Muscle layer of colon (tissue), 2 donors: ENCODE data around the gene PACS1.
"Not testable (repeated sequence)": the region's sequence is repeated elsewhere in the genome, so short reads cannot be mapped to it uniquely, and the experiment has no call there.

Source experiments
- H3K27ac ChIP-seq: one replicate; pipeline ENCODE4 v1.7.0; 2013; ENCODE audit warnings: low read depth, mild to moderate bottlenecking, low read length, moderate library complexity
- H3K27me3 ChIP-seq, 2 donors: one replicate each; pipeline ENCODE4 v1.7.0; 2013; ENCODE audit warnings: low read length in 2 of 2, mild to moderate bottlenecking in 2 of 2; ENCODE audit not compliant: insufficient read depth in 2 of 2, control insufficient read depth in 1 of 2
- H3K36me3 ChIP-seq: one replicate; pipeline ENCODE4 v1.7.0; 2013; ENCODE audit warnings: mild to moderate bottlenecking, low read length; ENCODE audit not compliant: insufficient read depth
- H3K4me1 ChIP-seq: one replicate; pipeline ENCODE4 v1.7.0; 2013; ENCODE audit warnings: mild to moderate bottlenecking, low read length; ENCODE audit not compliant: insufficient read depth
- H3K4me3 ChIP-seq, 2 donors: one replicate each; pipeline ENCODE4 v1.7.0; 2013; ENCODE audit warnings: low read length in 2 of 2, low read depth in 1 of 2, mild to moderate bottlenecking in 1 of 2, moderate library complexity in 1 of 2
- H3K9ac ChIP-seq: one replicate; pipeline ENCODE4 v1.7.0; 2013; ENCODE audit warnings: low read length
- H3K9me3 ChIP-seq: one replicate; pipeline ENCODE4 v1.7.0; 2013; ENCODE audit warnings: mild to moderate bottlenecking, low read length
- donor health status: abdominal sarcoma.
- donor health status: Adenocarcinoma of cecum.

PACS1 gene

DNA sequence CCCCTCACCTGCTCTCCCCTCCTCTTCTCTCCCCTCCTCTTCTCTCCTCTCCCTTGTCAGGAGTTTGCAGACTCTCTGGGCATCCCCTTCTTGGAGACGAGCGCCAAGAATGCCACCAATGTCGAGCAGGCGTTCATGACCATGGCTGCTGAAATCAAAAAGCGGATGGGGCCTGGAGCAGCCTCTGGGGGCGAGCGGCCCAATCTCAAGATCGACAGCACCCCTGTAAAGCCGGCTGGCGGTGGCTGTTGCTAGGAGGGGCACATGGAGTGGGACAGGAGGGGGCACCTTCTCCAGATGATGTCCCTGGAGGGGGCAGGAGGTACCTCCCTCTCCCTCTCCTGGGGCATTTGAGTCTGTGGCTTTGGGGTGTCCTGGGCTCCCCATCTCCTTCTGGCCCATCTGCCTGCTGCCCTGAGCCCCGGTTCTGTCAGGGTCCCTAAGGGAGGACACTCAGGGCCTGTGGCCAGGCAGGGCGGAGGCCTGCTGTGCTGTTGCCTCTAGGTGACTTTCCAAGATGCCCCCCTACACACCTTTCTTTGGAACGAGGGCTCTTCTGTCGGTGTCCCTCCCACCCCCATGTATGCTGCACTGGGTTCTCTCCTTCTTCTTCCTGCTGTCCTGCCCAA lies 206.0 kb downstream of the PACS1 start:
- no peak overlapping the region for H3K27ac ChIP-seq
- no peaks in the 10 kb centered on the region for H3K4me1 ChIP-seq
- peaks cover 46% of the 10 kb centered on the region for H3K36me3 ChIP-seq

DNA sequence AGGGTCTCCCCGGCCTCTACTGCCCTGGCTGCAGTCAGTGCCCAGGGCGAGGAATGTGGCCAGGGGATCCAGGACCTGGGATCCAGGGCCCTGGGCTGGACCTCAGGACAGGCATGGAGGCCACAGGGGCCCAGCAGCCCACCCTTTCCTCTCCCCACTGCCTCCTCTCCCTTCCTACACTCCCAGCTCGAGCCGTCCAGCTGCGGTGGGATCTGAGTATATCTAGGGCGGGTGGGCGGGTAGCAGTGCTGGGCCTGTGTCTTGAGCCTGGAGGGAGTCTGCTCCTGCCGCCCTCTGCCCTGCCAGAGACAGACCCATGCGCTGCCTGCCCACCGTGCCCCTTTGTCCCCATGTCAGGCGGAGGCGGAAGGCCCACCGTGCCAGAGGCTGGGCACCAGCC lies 206.5 kb downstream of the PACS1 start:
- not testable (repeated sequence) for H3K9ac ChIP-seq, H3K4me1 ChIP-seq, H3K9me3 ChIP-seq, H3K27ac ChIP-seq, H3K4me3 ChIP-seq, H3K27me3 ChIP-seq
- peaks cover 45% of the 10 kb centered on the region for H3K36me3 ChIP-seq

More for the DNA sequence above, 206.0 kb downstream of the PACS1 start:
- Histone ChIP-seq H3K9me3 (no peaks in the 10 kb centered on the region), H3K27me3 (no peaks in the 10 kb centered on the region), H3K9ac (no peak overlapping the region), H3K4me3 (no peak overlapping the region)

DNA sequence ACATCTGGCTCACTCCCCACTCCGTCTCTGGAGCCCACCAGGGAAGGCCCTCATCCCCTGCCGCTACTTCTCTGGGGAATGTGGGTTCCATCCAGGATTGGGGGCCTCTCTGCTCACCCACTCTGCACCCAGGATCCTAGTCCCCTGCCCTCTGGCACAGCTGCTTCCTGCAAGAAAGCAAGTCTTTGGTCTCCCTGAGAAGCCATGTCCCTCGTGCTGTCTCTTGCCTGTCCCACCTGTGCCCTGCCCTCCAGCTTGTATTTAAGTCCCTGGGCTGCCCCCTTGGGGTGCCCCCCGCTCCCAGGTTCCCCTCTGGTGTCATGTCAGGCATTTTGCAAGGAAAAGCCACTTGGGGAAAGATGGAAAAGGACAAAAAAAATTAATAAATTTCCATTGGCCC lies 207.0 kb downstream of the PACS1 start:
- not testable (repeated sequence) for H3K9ac ChIP-seq, H3K4me1 ChIP-seq, H3K9me3 ChIP-seq, H3K4me3 ChIP-seq, H3K27ac ChIP-seq, H3K27me3 ChIP-seq
- H3K36me3 ChIP-seq: peaks cover 40% of the 10 kb centered on the region

GRCh38 chr11:66277471-66278362 lies 207.6 kb downstream of the PACS1 start, which contains the start of gene CNIH2:
Gene CNIH2 (plus strand): TSS chr11:66278175. CDS start chr11:66278457, 282 bp downstream.
- peaks cover 8% of the 10 kb centered on the region for H3K4me1 ChIP-seq
- H3K9me3 ChIP-seq: no peaks in the 10 kb centered on the region
- peaks cover 34% of the 10 kb centered on the region for H3K36me3 ChIP-seq
- H3K4me3 ChIP-seq: no peak within 1 kb of the TSS
- H3K27me3 ChIP-seq: no peaks in the 10 kb centered on the region
- no peak within 1 kb of the TSS for H3K9ac ChIP-seq
- H3K27ac ChIP-seq: peak within 1 kb of the TSS; percentile 32

- no peak overlapping the region for H3K27ac ChIP-seq
- peaks cover 26% of the 10 kb centered on the region for H3K36me3 ChIP-seq
- no peaks in the 10 kb centered on the region for H3K27me3 ChIP-seq
- no peak overlapping the region for H3K4me3 ChIP-seq
- H3K9me3 ChIP-seq: no peaks in the 10 kb centered on the region
- no peak overlapping the region for H3K9ac ChIP-seq
- peaks cover 12% of the 10 kb centered on the region for H3K4me1 ChIP-seq
These were observed 208.5 kb downstream of the PACS1 start for GRCh38 chr11:66278363-66279091.

DNA sequence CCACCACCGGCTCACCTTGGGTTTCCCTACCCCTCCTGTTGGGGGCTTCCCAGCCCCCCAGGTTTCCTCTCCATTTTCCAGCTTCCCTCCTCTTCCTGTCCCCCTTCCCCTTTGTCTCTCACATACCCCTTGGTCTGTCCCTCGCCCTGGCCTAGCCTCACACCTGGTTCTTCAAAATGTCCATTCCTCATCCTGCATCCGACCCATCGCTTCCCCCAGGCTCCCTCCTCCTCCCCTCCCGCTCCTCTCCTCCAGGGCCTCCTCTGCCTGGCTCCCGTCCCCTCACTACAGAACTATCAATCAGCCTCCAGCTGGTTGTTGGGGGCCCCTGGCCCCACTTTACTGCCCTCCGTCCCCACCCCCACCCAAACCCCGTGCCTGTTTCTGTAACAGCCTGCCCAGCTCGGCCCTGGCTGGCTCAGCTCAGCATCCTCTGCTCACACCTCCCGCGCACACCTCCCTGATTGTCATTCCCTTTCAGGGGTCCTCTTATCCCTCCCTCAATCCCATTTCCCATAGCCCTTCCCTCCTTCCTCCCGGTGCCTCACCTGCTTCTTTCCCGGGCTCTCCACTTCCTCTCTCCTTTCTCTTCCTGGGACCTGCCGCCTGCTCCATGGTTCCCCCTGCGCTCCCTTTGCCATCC lies 209.1 kb downstream of the PACS1 start:
- H3K36me3 ChIP-seq: peaks cover 20% of the 10 kb centered on the region
- H3K9ac ChIP-seq: no peak overlapping the region

GRCh38 chr11:66280428-66280827 lies 210.4 kb downstream of the PACS1 start:
- Histone ChIP-seq H3K4me3 (no peak overlapping the region), H3K4me1 (peaks cover 12% of the 10 kb centered on the region), H3K27me3 (no peaks in the 10 kb centered on the region), H3K9ac (no peak overlapping the region), H3K27ac (no peak overlapping the region), H3K9me3 (no peaks in the 10 kb centered on the region), H3K36me3 (peaks cover 13% of the 10 kb centered on the region)

More for the DNA sequence above, 209.1 kb downstream of the PACS1 start:
- H3K4me3 ChIP-seq: no peak overlapping the region
- no peak overlapping the region for H3K27ac ChIP-seq
- H3K9me3 ChIP-seq: no peaks in the 10 kb centered on the region
- no peaks in the 10 kb centered on the region for H3K27me3 ChIP-seq
- H3K4me1 ChIP-seq: peaks cover 12% of the 10 kb centered on the region

- H3K9ac ChIP-seq: no peak overlapping the region
- peaks cover 12% of the 10 kb centered on the region for H3K4me1 ChIP-seq
- H3K36me3 ChIP-seq: peaks cover 11% of the 10 kb centered on the region
- H3K27me3 ChIP-seq: no peaks in the 10 kb centered on the region
- no peaks in the 10 kb centered on the region for H3K9me3 ChIP-seq
- H3K4me3 ChIP-seq: no peak overlapping the region
- no peak overlapping the region for H3K27ac ChIP-seq
These were observed 210.9 kb downstream of the PACS1 start for GRCh38 chr11:66281001-66281400.

GRCh38 chr11:66281776-66282467 lies 211.8 kb downstream of the PACS1 start:
- Histone ChIP-seq H3K27ac (no peak overlapping the region), H3K27me3 (no peaks in the 10 kb centered on the region), H3K9ac (no peak overlapping the region), H3K4me3 (no peak overlapping the region), H3K4me1 (peaks cover 13% of the 10 kb centered on the region), H3K36me3 (peaks cover 7% of the 10 kb centered on the region), H3K9me3 (no peaks in the 10 kb centered on the region)

GRCh38 chr11:66282468-66283455 lies 212.7 kb downstream of the PACS1 start:
- no peaks in the 10 kb centered on the region for H3K9me3 ChIP-seq
- H3K27me3 ChIP-seq: no peaks in the 10 kb centered on the region
- peaks cover 21% of the 10 kb centered on the region for H3K4me1 ChIP-seq
- H3K9ac ChIP-seq: no peak overlapping the region
- peaks cover 7% of the 10 kb centered on the region for H3K36me3 ChIP-seq
- no peak overlapping the region for H3K27ac ChIP-seq
- H3K4me3 ChIP-seq: no peak overlapping the region
